ENCODE results near the gene L1CAM.

- no peak for TF ChIP-seq EZH2 (IDR thresholded peaks at IDR 0.05; ENCODE audit: borderline replicate concordance)
- TF ChIP-seq, protein P1, sequence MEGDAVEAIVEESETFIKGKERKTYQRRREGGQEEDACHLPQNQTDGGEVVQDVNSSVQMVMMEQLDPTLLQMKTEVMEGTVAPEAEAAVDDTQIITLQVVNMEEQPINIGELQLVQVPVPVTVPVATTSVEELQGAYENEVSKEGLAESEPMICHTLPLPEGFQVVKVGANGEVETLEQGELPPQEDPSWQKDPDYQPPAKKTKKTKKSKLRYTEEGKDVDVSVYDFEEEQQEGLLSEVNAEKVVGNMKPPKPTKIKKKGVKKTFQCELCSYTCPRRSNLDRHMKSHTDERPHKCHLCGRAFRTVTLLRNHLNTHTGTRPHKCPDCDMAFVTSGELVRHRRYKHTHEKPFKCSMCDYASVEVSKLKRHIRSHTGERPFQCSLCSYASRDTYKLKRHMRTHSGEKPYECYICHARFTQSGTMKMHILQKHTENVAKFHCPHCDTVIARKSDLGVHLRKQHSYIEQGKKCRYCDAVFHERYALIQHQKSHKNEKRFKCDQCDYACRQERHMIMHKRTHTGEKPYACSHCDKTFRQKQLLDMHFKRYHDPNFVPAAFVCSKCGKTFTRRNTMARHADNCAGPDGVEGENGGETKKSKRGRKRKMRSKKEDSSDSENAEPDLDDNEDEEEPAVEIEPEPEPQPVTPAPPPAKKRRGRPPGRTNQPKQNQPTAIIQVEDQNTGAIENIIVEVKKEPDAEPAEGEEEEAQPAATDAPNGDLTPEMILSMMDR (IDR thresholded peaks at IDR 0.05; ENCODE audit: poor library complexity) = no peak
These were observed 34.6 kb upstream of the L1CAM start for GRCh38 chrX:153920546-153920945.
